MCF 10A (cell line): ENCODE measurements around the gene AIFM2. TPM values are rescaled to one million over a fixed set of nuclear protein-coding genes. Genes with fewer than 3 reads are reported as not detected.
"Not testable (repeated sequence)": the region's sequence is repeated elsewhere in the genome, so short reads cannot be mapped to it uniquely, and the experiment has no call there.

ENCODE experiments used
- BruUV-seq: library from RNA; stranded (reverse); fragments of 400-500 nt; replicated peaks from 2 replicates; lab custom pipeline; 2021; lab: Mats Ljungman, UMichigan
- CTCF ChIA-PET: fragments of 300-600 bp; sonication (Branson Sonifier 250); formaldehyde crosslinking; extraction: SDS; loops from one replicate; lab custom pipeline; 2021; ENCODE audit warnings: antibody characterized with exemption, inconsistent platforms; lab: Yijun Ruan, JAX
- POLR2A ChIA-PET: fragments of 300-600, 350-650 bp; sonication (Branson Sonifier 250); formaldehyde crosslinking; extraction: SDS; loops from one replicate; lab custom pipeline; 2020; ENCODE audit warnings: antibody characterized with exemption, inconsistent platforms; lab: Yijun Ruan, JAX
- DNase-seq: peaks from one replicate; pipeline ENCODE4 v3.0.0-alpha.2; 2018; ENCODE audit not compliant: unreplicated experiment
- H3K27ac Mint-ChIP-seq: one replicate; pipeline ENCODE4 v1.8.0; 2022; ENCODE audit warnings: mild to moderate bottlenecking, low read depth, mixed read lengths; ENCODE audit not compliant: unreplicated experiment
- H3K27me3 Mint-ChIP-seq: one replicate; pipeline ENCODE4 v1.8.0; 2022; ENCODE audit warnings: mixed read lengths; ENCODE audit not compliant: insufficient read depth, unreplicated experiment
- H3K36me3 Mint-ChIP-seq: one replicate; pipeline ENCODE4 v1.8.0; 2022; ENCODE audit warnings: mild to moderate bottlenecking, moderate library complexity, mixed read lengths; ENCODE audit not compliant: insufficient read depth, unreplicated experiment
- H3K4me1 Mint-ChIP-seq: one replicate; pipeline ENCODE4 v1.8.0; 2022; ENCODE audit warnings: mixed read lengths; ENCODE audit not compliant: insufficient read depth, unreplicated experiment
- H3K4me3 Mint-ChIP-seq: one replicate; pipeline ENCODE4 v1.8.0; 2022; ENCODE audit warnings: mild to moderate bottlenecking, moderate library complexity, mixed read lengths; ENCODE audit not compliant: unreplicated experiment
- H3K9me3 Mint-ChIP-seq: one replicate; pipeline ENCODE4 v1.8.0; 2022; ENCODE audit warnings: mixed read lengths; ENCODE audit not compliant: unreplicated experiment
- CTCF ChIP-seq: fragments of 200-600 bp; IDR thresholded peaks from one replicate; pipeline ENCODE4 v1.8.0; 2022; ENCODE audit warnings: antibody characterized with exemption, mild to moderate bottlenecking; ENCODE audit not compliant: unreplicated experiment
- intact Hi-C: fragments of 100-400 bp; cut with micrococcal nuclease; formaldehyde crosslinking; loops from 2 replicates; pipeline ENCODE4 v1.14.1; 2022
- total RNA-seq: library from RNA; stranded (reverse); gene quantifications from 2 replicates; pipeline ENCODE4 v1.2.3, GENCODE V29; 2022

Gene AIFM2
- total RNA-seq, 1 experiment from 2014 or later, result 19.2 TPM

GRCh38 chr10:70101668-70102067 lies 31.0 kb downstream of the AIFM2 start:
- Mint-ChIP-seq H3K36me3 (peaks cover 9% of the 10 kb centered on the region), H3K27ac (no peak overlapping the region), H3K27me3 (no peaks in the 10 kb centered on the region), H3K4me1 (no peaks in the 10 kb centered on the region), H3K9me3 (no peaks in the 10 kb centered on the region), H3K4me3 (no peak overlapping the region)
- DNase-seq, result no peak
- CTCF ChIA-PET, result interaction anchor here (0.6 to 13.0 kb wide), 3 partner anchors 15 to 448 kb away, joined by 3 to 107 read pairs (median 3); no protein-coding TSS in a partner anchor
- POLR2A ChIA-PET, result no interaction called here
- intact Hi-C loops, result no loop called here
- TF ChIP-seq CTCF, result no peak
- no TSS peak for BruUV-seq

GRCh38 chr10:70101068-70101562 lies 31.5 kb downstream of the AIFM2 start:
- BruUV-seq, POLR2A ChIA-PET: not testable (repeated sequence)
- CTCF ChIA-PET, result interaction anchor here (0.6 to 13.0 kb wide), 2 partner anchors 15 to 273 kb away, joined by 3 to 107 read pairs; no protein-coding TSS in a partner anchor

GRCh38 chr10:70098271-70098670 lies 34.4 kb downstream of the AIFM2 start:
- H3K4me1 Mint-ChIP-seq, result no peaks in the 10 kb centered on the region
- TF ChIP-seq CTCF, result no peak
- ChIA-PET POLR2A (no interaction called here), CTCF (interaction anchor here (13.0 kb wide), 1 partner anchor 18 kb away, joined by 107 read pairs; no protein-coding TSS in a partner anchor)
- no peak overlapping the region for H3K27ac Mint-ChIP-seq
- H3K27me3 Mint-ChIP-seq, result no peaks in the 10 kb centered on the region
- H3K4me3 Mint-ChIP-seq, result no peak overlapping the region
- intact Hi-C loops, result no loop called here
- H3K36me3 Mint-ChIP-seq, result peaks cover 27% of the 10 kb centered on the region
- no peak for DNase-seq
- no peaks in the 10 kb centered on the region for H3K9me3 Mint-ChIP-seq
- no TSS peak for BruUV-seq

More at GRCh38 chr10:70101068-70101562, 31.5 kb downstream of the AIFM2 start:
- H3K27me3 Mint-ChIP-seq, H3K4me3 Mint-ChIP-seq, H3K36me3 Mint-ChIP-seq, H3K9me3 Mint-ChIP-seq, DNase-seq, intact Hi-C loops, H3K27ac Mint-ChIP-seq, H3K4me1 Mint-ChIP-seq: not testable (repeated sequence)

GRCh38 chr10:70097459-70097858 lies 35.2 kb downstream of the AIFM2 start:
- no TSS peak for BruUV-seq
- Mint-ChIP-seq H3K4me3 (no peak overlapping the region), H3K36me3 (peaks cover 30% of the 10 kb centered on the region), H3K4me1 (no peaks in the 10 kb centered on the region), H3K27me3 (no peaks in the 10 kb centered on the region), H3K27ac (no peak overlapping the region), H3K9me3 (no peaks in the 10 kb centered on the region)
- intact Hi-C loops, result no loop called here
- CTCF ChIA-PET, result interaction anchor here (13.0 kb wide), 1 partner anchor 19 kb away, joined by 107 read pairs; no protein-coding TSS in a partner anchor
- no peak for DNase-seq
- POLR2A ChIA-PET, result no interaction called here
- TF ChIP-seq CTCF, result no peak
